Measurements from ENCODE around the gene RIMS3. TPM values are rescaled to one million over a fixed set of nuclear protein-coding genes. Genes with fewer than 3 reads are reported as not detected.

The RIMS3 gene
- total RNA-seq, 1 experiment from 2014 or later = 9.0 TPM

DNA sequence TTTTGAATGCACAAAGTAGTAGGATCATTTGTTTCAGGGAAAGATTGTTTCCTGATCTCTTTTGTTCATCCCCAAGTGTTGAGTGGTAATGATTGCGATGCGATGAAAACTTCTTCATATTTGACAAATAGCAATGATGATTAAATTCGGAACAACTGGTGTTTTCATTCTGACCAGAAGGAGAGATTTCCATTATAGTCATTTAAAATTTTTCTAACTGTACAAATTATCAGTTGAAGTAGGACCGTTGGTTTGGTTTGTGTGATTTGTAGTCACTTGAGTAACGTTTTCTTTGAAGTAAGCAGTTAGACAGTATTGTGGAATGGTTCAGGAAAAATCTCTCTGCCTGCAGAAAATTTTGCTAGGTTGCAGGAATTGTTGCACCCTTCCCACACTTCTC is 32.0 kb upstream of the RIMS3 start:
- ChIA-PET CTCF (no interaction called here), RAD21 (ENCODE audit: low non-redundant PET in 1 of 2, low total read pairs in 2 of 2, uncharacterized antibody in 2 of 2, unreplicated experiment in 2 of 2) (no interaction called here), POLR2A (no interaction called here)
- Histone ChIP-seq H3K36me3 (ENCODE audit: control insufficient read depth in 1 of 2, insufficient read depth in 2 of 2, low read length in 2 of 2) (no peaks in the 10 kb centered on the region), H3K9ac (ENCODE audit: low read length) (no peak overlapping the region), H3K79me2 (ENCODE audit: insufficient read depth, low read length) (peaks cover 100% of the 10 kb centered on the region), H3K9me3 (ENCODE audit: control insufficient read depth in 1 of 2, insufficient read depth in 1 of 2, low read depth in 1 of 2, low read length in 2 of 2) (no peaks in the 10 kb centered on the region), H3K4me2 (ENCODE audit: low read length) (no peak overlapping the region), H3K9me2 (ENCODE audit: insufficient read depth) (no peaks in the 10 kb centered on the region), H2AFZ (ENCODE audit: low read depth, low read length, poor library complexity, severe bottlenecking) (no peak overlapping the region), H4K20me1 (ENCODE audit: insufficient read depth) (no peaks in the 10 kb centered on the region), H3K27me3 (ENCODE audit: insufficient read depth, low read length) (no peaks in the 10 kb centered on the region), H3K4me1 (ENCODE audit: control insufficient read depth in 1 of 2, insufficient read depth in 2 of 2, low read length in 2 of 2) (peaks cover 9 to 28% of the 10 kb centered on the region in 2 experiments), H3K27ac (ENCODE audit: low read depth, low read length) (no peak overlapping the region), H3K4me3 (replicated peaks in 1 of 2; ENCODE audit: low read depth in 1 of 2, low read length in 2 of 2) (no peak overlapping the region)
- DNase-seq (ENCODE audit: low read depth, low spot score) (no peak), ATAC-seq (no peak)
- BruUV-seq (replicated peaks) = no TSS peak
- no peak for TF ChIP-seq ELF1 (IDR thresholded peaks at IDR 0.05; ENCODE audit: borderline replicate concordance, low read depth)
- TF ChIP-seq EGR1 (IDR thresholded peaks at IDR 0.05; ENCODE audit: low read depth) = no peak
- TF ChIP-seq CTCF (IDR thresholded peaks at IDR 0.05 in 2 of 3, conservative IDR thresholded peaks at IDR 0.05 in 1 of 3; ENCODE audit: borderline replicate concordance in 1 of 3, insufficient read depth in 1 of 3, low read depth in 2 of 3, low read length in 2 of 3) = no peak
- TF ChIP-seq, protein P1, sequence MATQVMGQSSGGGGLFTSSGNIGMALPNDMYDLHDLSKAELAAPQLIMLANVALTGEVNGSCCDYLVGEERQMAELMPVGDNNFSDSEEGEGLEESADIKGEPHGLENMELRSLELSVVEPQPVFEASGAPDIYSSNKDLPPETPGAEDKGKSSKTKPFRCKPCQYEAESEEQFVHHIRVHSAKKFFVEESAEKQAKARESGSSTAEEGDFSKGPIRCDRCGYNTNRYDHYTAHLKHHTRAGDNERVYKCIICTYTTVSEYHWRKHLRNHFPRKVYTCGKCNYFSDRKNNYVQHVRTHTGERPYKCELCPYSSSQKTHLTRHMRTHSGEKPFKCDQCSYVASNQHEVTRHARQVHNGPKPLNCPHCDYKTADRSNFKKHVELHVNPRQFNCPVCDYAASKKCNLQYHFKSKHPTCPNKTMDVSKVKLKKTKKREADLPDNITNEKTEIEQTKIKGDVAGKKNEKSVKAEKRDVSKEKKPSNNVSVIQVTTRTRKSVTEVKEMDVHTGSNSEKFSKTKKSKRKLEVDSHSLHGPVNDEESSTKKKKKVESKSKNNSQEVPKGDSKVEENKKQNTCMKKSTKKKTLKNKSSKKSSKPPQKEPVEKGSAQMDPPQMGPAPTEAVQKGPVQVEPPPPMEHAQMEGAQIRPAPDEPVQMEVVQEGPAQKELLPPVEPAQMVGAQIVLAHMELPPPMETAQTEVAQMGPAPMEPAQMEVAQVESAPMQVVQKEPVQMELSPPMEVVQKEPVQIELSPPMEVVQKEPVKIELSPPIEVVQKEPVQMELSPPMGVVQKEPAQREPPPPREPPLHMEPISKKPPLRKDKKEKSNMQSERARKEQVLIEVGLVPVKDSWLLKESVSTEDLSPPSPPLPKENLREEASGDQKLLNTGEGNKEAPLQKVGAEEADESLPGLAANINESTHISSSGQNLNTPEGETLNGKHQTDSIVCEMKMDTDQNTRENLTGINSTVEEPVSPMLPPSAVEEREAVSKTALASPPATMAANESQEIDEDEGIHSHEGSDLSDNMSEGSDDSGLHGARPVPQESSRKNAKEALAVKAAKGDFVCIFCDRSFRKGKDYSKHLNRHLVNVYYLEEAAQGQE (IDR thresholded peaks at IDR 0.05; ENCODE audit: low read depth) = no peak
- no peak for TF ChIP-seq SRF (IDR thresholded peaks at IDR 0.05; ENCODE audit: low read depth)
- TF ChIP-seq SP1 (IDR thresholded peaks at IDR 0.05; ENCODE audit: low read depth) = no peak
- TF ChIP-seq, protein P2, sequence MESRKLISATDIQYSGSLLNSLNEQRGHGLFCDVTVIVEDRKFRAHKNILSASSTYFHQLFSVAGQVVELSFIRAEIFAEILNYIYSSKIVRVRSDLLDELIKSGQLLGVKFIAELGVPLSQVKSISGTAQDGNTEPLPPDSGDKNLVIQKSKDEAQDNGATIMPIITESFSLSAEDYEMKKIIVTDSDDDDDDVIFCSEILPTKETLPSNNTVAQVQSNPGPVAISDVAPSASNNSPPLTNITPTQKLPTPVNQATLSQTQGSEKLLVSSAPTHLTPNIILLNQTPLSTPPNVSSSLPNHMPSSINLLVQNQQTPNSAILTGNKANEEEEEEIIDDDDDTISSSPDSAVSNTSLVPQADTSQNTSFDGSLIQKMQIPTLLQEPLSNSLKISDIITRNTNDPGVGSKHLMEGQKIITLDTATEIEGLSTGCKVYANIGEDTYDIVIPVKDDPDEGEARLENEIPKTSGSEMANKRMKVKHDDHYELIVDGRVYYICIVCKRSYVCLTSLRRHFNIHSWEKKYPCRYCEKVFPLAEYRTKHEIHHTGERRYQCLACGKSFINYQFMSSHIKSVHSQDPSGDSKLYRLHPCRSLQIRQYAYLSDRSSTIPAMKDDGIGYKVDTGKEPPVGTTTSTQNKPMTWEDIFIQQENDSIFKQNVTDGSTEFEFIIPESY (IDR thresholded peaks at IDR 0.05; ENCODE audit: extremely low read depth, insufficient replicate concordance, low read length) = no peak
- no peak for TF ChIP-seq ZNF274 (IDR thresholded peaks at IDR 0.05; ENCODE audit: low read depth, low read length)
- TF ChIP-seq EZH2 (IDR thresholded peaks at IDR 0.05) = no peak
- no peak for TF ChIP-seq POLR2A (IDR thresholded peaks at IDR 0.05; ENCODE audit: borderline replicate concordance, extremely low read depth, insufficient read depth, insufficient read length)
- TF ChIP-seq, protein P3, sequence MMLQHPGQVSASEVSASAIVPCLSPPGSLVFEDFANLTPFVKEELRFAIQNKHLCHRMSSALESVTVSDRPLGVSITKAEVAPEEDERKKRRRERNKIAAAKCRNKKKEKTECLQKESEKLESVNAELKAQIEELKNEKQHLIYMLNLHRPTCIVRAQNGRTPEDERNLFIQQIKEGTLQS (IDR thresholded peaks at IDR 0.05) = no peak
- TF ChIP-seq SIN3A (IDR thresholded peaks at IDR 0.05; ENCODE audit: low read depth) = no peak
- no peak for TF ChIP-seq TCF7L2 (IDR thresholded peaks at IDR 0.05; ENCODE audit: borderline replicate concordance, extremely low read depth, insufficient read depth, insufficient read length)
- no peak for TF ChIP-seq YY1 (IDR thresholded peaks at IDR 0.05; ENCODE audit: extremely low read depth, insufficient replicate concordance, low read depth, low read length)
- intact Hi-C loops (cut with micrococcal nuclease) = no loop called here

Measured in HCT116 (cell line).